Measurements from ENCODE around the gene GALNTL6. TPM values are rescaled to one million over a fixed set of nuclear protein-coding genes. Genes with fewer than 3 reads are reported as not detected.
"Not testable (repeated sequence)": the region's sequence is repeated elsewhere in the genome, so short reads cannot be mapped to it uniquely, and the experiment has no call there.

Gene GALNTL6
- total RNA-seq, 1 donor from 2014 or later = 23.6 TPM

GRCh38 chr4:172777729-172778431, 964.7 kb downstream of the GALNTL6 start:
- no peak for FAIRE-seq

GRCh38 chr4:172778583-172778982, 965.4 kb downstream of the GALNTL6 start:
- FAIRE-seq (no peak), DNase-seq (ENCODE audit: low spot score in 2 of 2) (no peak)

More at GRCh38 chr4:172777729-172778431, 964.7 kb downstream of the GALNTL6 start:
- DNase-seq (ENCODE audit: low spot score in 2 of 2) = no peak

GRCh38 chr4:172780566-172781081, 967.4 kb downstream of the GALNTL6 start:
- DNase-seq (ENCODE audit: low spot score in 2 of 2) = no peak
- no peak for FAIRE-seq

- DNase-seq (ENCODE audit: low spot score in 2 of 2) (no peak), FAIRE-seq (no peak)
Observed at GRCh38 chr4:172785613-172786012, 972.4 kb downstream of the GALNTL6 start.

GRCh38 chr4:172786039-172786792, 973.0 kb downstream of the GALNTL6 start:
- DNase-seq (ENCODE audit: low spot score in 2 of 2) = no peak
- no peak for FAIRE-seq

- DNase-seq (ENCODE audit: low spot score in 2 of 2) (no peak), FAIRE-seq (no peak)
Observed at GRCh38 chr4:172787111-172787510, 973.9 kb downstream of the GALNTL6 start.

- FAIRE-seq = no peak
Observed at GRCh38 chr4:172791841-172792240, 978.6 kb downstream of the GALNTL6 start.

GRCh38 chr4:172793565-172794306, 980.5 kb downstream of the GALNTL6 start:
- FAIRE-seq (no peak), DNase-seq (ENCODE audit: low spot score in 2 of 2) (no peak)

More at GRCh38 chr4:172791841-172792240, 978.6 kb downstream of the GALNTL6 start:
- no peak for DNase-seq (ENCODE audit: low spot score in 2 of 2)

- DNase-seq (ENCODE audit: low spot score in 2 of 2) (no peak), FAIRE-seq (no peak)
Observed at GRCh38 chr4:172794307-172794703, 981.1 kb downstream of the GALNTL6 start.

- not testable (repeated sequence) for FAIRE-seq; DNase-seq (ENCODE audit: low spot score in 2 of 2)
Observed at GRCh38 chr4:172797281-172797680, 984.1 kb downstream of the GALNTL6 start.

- FAIRE-seq (no peak), DNase-seq (ENCODE audit: low spot score in 2 of 2) (no peak)
Observed at GRCh38 chr4:172802032-172802431, 988.8 kb downstream of the GALNTL6 start.

- DNase-seq (ENCODE audit: low spot score in 2 of 2) (no peak), FAIRE-seq (no peak)
Observed at GRCh38 chr4:172806841-172807240, 993.6 kb downstream of the GALNTL6 start.

GRCh38 chr4:172808196-172808595, 995.0 kb downstream of the GALNTL6 start:
- FAIRE-seq = no peak

GRCh38 chr4:172809319-172809718, 996.1 kb downstream of the GALNTL6 start:
- FAIRE-seq = no peak
- no peak for DNase-seq (ENCODE audit: low spot score in 2 of 2)

More at GRCh38 chr4:172808196-172808595, 995.0 kb downstream of the GALNTL6 start:
- DNase-seq (ENCODE audit: low spot score in 2 of 2) = no peak

- FAIRE-seq (no peak), DNase-seq (ENCODE audit: low spot score in 2 of 2) (no peak)
Observed at GRCh38 chr4:172813359-172813923, 1000.2 kb downstream of the GALNTL6 start.

- DNase-seq (ENCODE audit: low spot score in 2 of 2) = no peak
- no peak for FAIRE-seq
Observed at GRCh38 chr4:172815499-172816164, 1002.4 kb downstream of the GALNTL6 start.

GRCh38 chr4:172818901-172819300, 1005.7 kb downstream of the GALNTL6 start:
- FAIRE-seq = no peak
- no peak for DNase-seq (ENCODE audit: low spot score in 2 of 2)

GRCh38 chr4:172819353-172819752, 1006.1 kb downstream of the GALNTL6 start:
- FAIRE-seq = no peak
- no peak for DNase-seq (ENCODE audit: low spot score in 2 of 2)

- DNase-seq (ENCODE audit: low spot score in 2 of 2) (no peak), FAIRE-seq (no peak)
Observed at GRCh38 chr4:172822331-172822730, 1009.1 kb downstream of the GALNTL6 start.

GRCh38 chr4:172826346-172826745, 1013.1 kb downstream of the GALNTL6 start:
- FAIRE-seq (no peak), DNase-seq (ENCODE audit: low spot score in 2 of 2) (no peak)

Measured in frontal cortex (tissue), 4 donors.